NOMO-1 treated with dmso at 0.1 percent for 144 hours (cell line): Measurements from ENCODE around the gene TNRC18.
"Not testable (repeated sequence)": the region's sequence is repeated elsewhere in the genome, so short reads cannot be mapped to it uniquely, and the experiment has no call there.

Experiments
- DNase-seq: peaks from one replicate; lab custom pipeline; 2025; ENCODE audit not compliant: unreplicated experiment; lab: John Stamatoyannopoulos, UW

The TNRC18 gene

DNA sequence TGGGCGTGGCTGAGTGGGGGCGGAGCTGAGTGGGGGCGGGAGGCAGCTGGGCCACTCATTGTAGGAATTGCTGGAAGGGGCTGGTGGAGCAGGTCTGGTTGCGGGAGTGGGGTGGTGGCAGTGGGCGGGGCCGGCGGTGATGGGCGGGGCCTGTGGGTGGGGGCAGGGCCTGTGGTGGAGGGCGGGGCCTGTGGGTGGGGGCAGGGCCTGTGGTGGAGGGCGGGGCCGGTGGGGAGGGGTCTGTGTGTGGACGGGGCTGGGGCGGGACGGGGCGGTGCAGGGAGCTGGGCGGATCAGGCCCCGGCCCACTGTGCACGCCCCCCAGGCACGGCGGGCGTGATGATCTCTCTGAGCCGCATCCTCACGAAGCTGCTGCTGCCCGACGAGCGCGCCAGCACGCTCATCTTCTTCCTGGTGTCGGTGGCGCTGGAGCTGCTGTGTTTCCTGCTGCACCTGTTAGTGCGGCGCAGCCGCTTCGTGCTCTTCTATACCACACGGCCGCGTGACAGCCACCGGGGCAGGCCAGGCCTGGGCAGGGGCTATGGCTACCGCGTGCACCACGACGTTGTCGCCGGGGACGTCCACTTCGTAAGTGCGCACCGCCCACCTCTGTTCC is 126.9 kb downstream of the TNRC18 start:
- DNase-seq = no peak

- no peak for DNase-seq
Measured at GRCh38 chr7:5296015-5296610, 127.5 kb downstream of the TNRC18 start.

- no peak for DNase-seq
Measured at GRCh38 chr7:5295039-5296014, 128.3 kb downstream of the TNRC18 start.

- DNase-seq = no peak
Measured at GRCh38 chr7:5294169-5294987, 129.3 kb downstream of the TNRC18 start.

GRCh38 chr7:5291711-5292335 is 131.8 kb downstream of the TNRC18 start:
- DNase-seq = not testable (repeated sequence)

DNA sequence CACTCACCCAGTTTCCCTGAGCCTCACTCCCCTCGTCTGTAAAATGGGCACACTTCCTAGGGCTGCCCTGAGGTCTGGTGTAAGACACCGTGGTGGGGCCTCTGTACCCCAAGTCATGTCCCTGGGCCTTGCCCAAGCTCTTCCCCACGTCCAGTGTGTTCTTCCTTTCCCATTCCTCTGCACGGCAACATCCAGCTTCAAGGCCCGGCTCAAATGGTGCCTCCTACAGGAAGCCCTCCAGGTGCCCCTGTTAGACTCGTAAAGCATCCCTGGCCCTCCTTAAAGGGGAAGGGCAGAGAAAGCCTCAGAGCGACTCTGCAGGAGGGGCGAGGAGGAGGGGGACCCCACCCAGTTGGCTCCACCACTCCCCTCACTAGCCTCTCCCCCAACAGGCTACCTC is 132.3 kb downstream of the TNRC18 start:
- DNase-seq = no peak

- no peak for DNase-seq
Measured at GRCh38 chr7:5289355-5289754, 134.3 kb downstream of the TNRC18 start.

GRCh38 chr7:5288560-5288959 is 135.1 kb downstream of the TNRC18 start:
- not testable (repeated sequence) for DNase-seq

DNA sequence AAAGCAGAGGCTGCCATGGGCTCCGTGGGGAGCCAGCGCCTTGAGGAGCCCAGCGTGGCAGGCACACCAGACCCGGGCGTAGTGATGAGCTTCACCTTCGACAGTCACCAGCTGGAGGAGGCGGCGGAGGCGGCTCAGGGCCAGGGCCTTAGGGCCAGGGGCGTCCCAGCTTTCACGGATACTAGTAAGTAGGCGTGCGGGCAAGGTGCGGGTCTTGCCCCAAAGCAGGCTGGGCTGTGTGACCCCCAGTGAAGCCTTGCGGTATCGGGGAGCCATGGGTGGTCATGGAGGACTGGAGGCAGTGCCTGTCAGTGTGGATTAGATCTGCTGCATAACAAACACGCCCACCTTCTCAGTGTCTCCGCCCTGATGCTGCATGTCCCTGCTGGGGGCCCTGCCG is 135.8 kb downstream of the TNRC18 start:
- no peak for DNase-seq

GRCh38 chr7:5287373-5287772 is 136.3 kb downstream of the TNRC18 start:
- not testable (repeated sequence) for DNase-seq

- DNase-seq = no peak
Measured at GRCh38 chr7:5286933-5287332, 136.7 kb downstream of the TNRC18 start.

- DNase-seq = no peak
Measured at GRCh38 chr7:5284304-5285281, 139.0 kb downstream of the TNRC18 start.

- no peak for DNase-seq
Measured at GRCh38 chr7:5283421-5284303, 140.0 kb downstream of the TNRC18 start.

GRCh38 chr7:5282543-5283316 is 140.9 kb downstream of the TNRC18 start, which contains the start of gene SLC29A4:
Gene SLC29A4 (plus strand): TSS chr7:5282943. CDS start chr7:5287817, 4,874 bp downstream.
- DNase-seq = no peak

DNA sequence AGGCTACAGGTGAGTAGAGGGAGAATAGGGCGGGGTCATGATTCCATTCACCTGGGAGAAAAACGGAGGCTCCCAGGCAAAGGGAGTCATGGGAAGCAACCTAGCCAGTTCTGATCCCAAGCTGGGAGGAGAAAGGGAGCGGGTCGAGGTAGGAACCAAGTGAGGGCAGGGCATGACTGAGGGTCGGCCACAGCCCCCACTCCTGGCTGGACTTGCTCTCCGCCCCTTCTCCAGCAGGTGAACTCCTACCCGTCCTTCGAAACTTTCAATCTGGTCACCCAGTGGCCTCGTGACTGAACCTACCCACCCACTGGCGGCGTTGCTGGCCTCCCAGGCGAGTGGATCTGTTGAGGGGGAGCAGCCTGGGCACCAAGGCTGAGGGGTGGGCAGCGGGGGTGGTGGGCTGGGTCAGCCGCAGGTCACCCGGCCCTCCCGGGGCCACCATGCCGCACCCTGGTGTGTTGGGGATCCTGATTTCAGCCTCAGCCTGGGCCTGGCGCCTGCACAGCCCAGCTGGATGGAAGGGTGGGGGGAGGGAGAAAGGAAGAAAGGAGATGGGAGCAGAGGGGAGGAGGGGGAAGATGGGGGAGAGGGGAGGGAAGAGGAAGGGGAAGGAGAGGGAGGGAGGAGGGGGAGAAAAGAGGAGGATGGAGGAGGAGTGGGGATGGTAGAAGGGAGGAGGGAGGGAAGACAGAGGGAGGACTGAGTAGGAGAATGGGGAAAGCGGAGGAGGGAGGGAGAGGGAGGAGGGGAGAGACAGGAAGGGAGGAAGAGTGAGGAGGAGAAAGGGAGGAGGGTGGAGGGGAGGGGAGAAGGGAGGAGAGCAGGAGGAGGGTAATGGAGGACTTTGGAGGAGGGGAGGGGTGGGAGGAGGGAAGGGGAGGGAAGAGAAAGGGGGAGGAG is 141.8 kb downstream of the TNRC18 start:
- not testable (repeated sequence) for DNase-seq

DNA sequence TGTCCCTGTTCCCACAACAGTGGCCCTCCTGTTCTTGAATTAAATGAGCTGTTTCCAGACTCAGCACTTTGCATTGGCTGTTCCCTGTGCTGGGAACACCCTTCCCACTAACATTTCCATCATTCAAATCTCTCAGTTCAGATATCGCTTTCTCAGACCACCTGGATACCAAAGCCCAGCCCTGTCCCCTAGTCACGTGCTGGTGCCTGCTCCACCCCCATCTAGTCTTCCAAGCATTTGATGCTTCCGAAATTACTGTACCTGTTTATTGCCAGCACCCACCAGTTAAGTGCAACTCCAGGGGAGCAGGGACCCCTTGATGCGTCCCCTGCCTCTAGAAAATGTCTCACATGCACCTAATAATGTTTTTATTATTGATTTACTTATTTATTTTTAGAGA is 143.9 kb downstream of the TNRC18 start:
- no peak for DNase-seq
